Tibial nerve (tissue), 4 donors: ENCODE results near the gene ABCA13.

Experiments used
- EP300 ChIP-seq, 2 donors: sonication (generic); formaldehyde crosslinking; IDR thresholded peaks; one replicate each; pipeline ENCODE4 v1.6.1; 2017; ENCODE audit warnings: antibody characterized with exemption in 2 of 2, mild to moderate bottlenecking in 1 of 2
- POLR2A ChIP-seq, 2 donors: fragments of 450-650 bp; IDR thresholded peaks; one replicate each; pipeline ENCODE4 v1.6.1; 2017; ENCODE audit warnings: antibody characterized with exemption in 2 of 2, mild to moderate bottlenecking in 2 of 2, moderate library complexity in 2 of 2
- TF ChIP-seq, protein P1 (sequence below), 5 experiments: fragments of 200-600 bp in 3 of 5; fragments of 450-650 bp in 2 of 5; sonication (generic) in 3 of 5; IDR thresholded peaks; one replicate each; pipeline ENCODE4 v1.5.1; 2016 to 2019; ENCODE audit warnings: antibody characterized with exemption in 5 of 5, mild to moderate bottlenecking in 3 of 5, moderate library complexity in 2 of 5

DNA sequence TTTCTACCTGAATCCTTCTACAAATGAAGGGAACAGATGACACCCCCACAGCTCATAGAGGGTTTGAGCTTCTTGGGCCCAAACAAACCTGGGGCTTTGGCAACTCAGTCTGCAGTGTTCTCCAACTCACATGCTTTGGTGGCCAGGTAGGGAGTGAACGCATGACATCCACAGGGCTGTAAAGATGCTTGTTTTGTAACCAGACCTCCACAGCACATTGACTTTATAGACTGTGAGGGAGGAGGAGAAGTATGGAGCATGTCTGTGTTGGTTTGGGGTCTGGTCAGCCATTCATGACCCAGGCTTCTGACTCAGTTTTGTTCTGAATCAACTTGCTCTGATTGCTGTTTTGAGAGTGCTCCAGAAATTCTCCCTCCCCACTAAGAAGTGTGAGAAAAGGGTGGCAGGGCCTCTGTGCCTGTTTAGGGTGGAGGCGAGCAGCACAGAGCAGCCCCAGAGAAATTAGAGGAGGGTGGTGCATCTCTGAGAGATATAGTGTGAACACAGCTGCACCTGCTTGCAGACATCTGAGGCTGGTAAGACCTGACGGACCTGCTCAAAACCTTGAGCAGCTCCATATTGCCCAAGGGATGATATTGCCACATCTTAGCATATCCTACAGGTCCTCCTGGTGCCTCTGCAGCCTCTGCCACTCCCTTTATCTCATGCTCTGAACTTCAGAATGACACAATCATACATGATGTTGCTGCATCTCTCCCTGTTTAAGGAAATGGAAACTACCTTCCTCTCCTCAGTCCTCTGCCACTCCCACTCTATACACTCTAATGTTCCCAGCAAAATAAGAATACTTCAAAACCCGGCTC lies 287.7 kb downstream of the ABCA13 start:
- TF ChIP-seq, protein P1, sequence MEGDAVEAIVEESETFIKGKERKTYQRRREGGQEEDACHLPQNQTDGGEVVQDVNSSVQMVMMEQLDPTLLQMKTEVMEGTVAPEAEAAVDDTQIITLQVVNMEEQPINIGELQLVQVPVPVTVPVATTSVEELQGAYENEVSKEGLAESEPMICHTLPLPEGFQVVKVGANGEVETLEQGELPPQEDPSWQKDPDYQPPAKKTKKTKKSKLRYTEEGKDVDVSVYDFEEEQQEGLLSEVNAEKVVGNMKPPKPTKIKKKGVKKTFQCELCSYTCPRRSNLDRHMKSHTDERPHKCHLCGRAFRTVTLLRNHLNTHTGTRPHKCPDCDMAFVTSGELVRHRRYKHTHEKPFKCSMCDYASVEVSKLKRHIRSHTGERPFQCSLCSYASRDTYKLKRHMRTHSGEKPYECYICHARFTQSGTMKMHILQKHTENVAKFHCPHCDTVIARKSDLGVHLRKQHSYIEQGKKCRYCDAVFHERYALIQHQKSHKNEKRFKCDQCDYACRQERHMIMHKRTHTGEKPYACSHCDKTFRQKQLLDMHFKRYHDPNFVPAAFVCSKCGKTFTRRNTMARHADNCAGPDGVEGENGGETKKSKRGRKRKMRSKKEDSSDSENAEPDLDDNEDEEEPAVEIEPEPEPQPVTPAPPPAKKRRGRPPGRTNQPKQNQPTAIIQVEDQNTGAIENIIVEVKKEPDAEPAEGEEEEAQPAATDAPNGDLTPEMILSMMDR (IDR thresholded peaks at IDR 0.05): no peak
- TF ChIP-seq POLR2A (IDR thresholded peaks at IDR 0.05): no peak
- TF ChIP-seq EP300 (IDR thresholded peaks at IDR 0.05): no peak
